HG02938 (cell line): ENCODE measurements around the gene SLITRK2.

Experiments
- ATAC-seq: cut with Tn5 transposase; IDR thresholded peaks from one replicate; pipeline ENCODE4 v1.9.1; 2021; ENCODE audit warnings: mild to moderate bottlenecking, moderate library complexity; ENCODE audit not compliant: unreplicated experiment

SLITRK2 gene

GRCh38 chrX:145817331-145818185 is at the start of gene SLITRK2:
SLITRK2 (plus strand) TSS chrX:145817829; CDS start chrX:145822426, 4,597 bp downstream.
- no peak for ATAC-seq

- no peak for ATAC-seq
Observed at GRCh38 chrX:145773006-145773405, 44.6 kb upstream of the SLITRK2 start.

- ATAC-seq: no peak
Observed at GRCh38 chrX:145792281-145792680, 25.3 kb upstream of the SLITRK2 start.

- ATAC-seq: no peak
Observed at GRCh38 chrX:145803508-145803907, 14.1 kb upstream of the SLITRK2 start.

GRCh38 chrX:145813081-145813480 is 4.5 kb upstream of the SLITRK2 start:
- ATAC-seq: no peak

- ATAC-seq: no peak
Observed at GRCh38 chrX:145816601-145817315, 871 bp upstream of the SLITRK2 start.

- ATAC-seq: no peak
Observed at GRCh38 chrX:145818186-145819113, 821 bp downstream of the SLITRK2 start.

GRCh38 chrX:145820825-145821224 is 3.2 kb downstream of the SLITRK2 start:
- ATAC-seq: no peak

- ATAC-seq: no peak
Observed at GRCh38 chrX:145821291-145821897, 3.8 kb downstream of the SLITRK2 start.

- ATAC-seq: no peak
Observed at GRCh38 chrX:145821898-145822571, 4.4 kb downstream of the SLITRK2 start.

- no peak for ATAC-seq
Observed at GRCh38 chrX:145823132-145823531, 5.5 kb downstream of the SLITRK2 start.

GRCh38 chrX:145825896-145826295 is 8.3 kb downstream of the SLITRK2 start:
- no peak for ATAC-seq

- ATAC-seq: no peak
Observed at GRCh38 chrX:145826466-145826865, 8.8 kb downstream of the SLITRK2 start.

- ATAC-seq: no peak
Observed at GRCh38 chrX:145832796-145833195, 15.2 kb downstream of the SLITRK2 start.

GRCh38 chrX:145840531-145840930 is 22.9 kb downstream of the SLITRK2 start:
- no peak for ATAC-seq

- no peak for ATAC-seq
Observed at GRCh38 chrX:145843146-145843904, 25.7 kb downstream of the SLITRK2 start.

GRCh38 chrX:145844886-145845285 is 27.3 kb downstream of the SLITRK2 start:
- ATAC-seq: no peak

GRCh38 chrX:145848448-145848847 is 30.8 kb downstream of the SLITRK2 start:
- no peak for ATAC-seq

- no peak for ATAC-seq
Observed at GRCh38 chrX:145848857-145849256, 31.2 kb downstream of the SLITRK2 start.
